ENCODE data around the gene ADAMTSL1. TPM values are rescaled to one million over a fixed set of nuclear protein-coding genes. Genes with fewer than 3 reads are reported as not detected.

Gene ADAMTSL1
- total RNA-seq, 1 experiment from 2014 or later: 1.2 TPM

DNA sequence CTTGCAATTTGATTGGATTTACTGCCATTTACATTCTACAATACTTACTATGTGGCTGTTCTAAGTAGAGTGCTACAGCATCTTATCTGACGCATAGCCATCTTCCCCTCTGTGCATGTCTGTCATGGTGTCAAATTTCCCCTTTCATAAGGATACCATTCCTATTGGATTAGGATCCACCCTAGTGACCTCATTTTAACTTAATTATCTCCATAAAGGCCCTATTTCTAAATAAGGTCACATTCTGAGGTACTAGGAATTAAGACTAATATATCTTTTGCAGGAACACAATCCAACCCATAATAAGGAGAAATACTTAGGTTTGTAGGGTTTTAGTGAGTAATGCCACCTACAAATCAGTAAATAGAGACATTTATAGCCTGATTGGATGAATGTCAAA lies 268.0 kb downstream of the ADAMTSL1 start:
- Mint-ChIP-seq H3K27me3 (ENCODE audit: low read depth) (no peaks in the 10 kb centered on the region), H3K4me1 (peaks cover 9 to 10% of the 10 kb centered on the region in 2 experiments), H3K36me3 (ENCODE audit: insufficient read depth in 1 of 3, low read depth in 3 of 3) (no peaks in the 10 kb centered on the region), H3K27ac (no peak overlapping the region; a peak in 1 of 7 replicates), H3K9me3 (no peaks in the 10 kb centered on the region), H3K4me3 (no peak overlapping the region)
- H3K14ac ChIP-seq (ENCODE audit: insufficient read depth, low read length): no peak overlapping the region
- H2BK15ac ChIP-seq (ENCODE audit: low read depth, low read length): no peak overlapping the region
- H2AK5ac ChIP-seq (ENCODE audit: insufficient read length, low read length): no peak overlapping the region
- no peaks in the 10 kb centered on the region for H3K4me1 ChIP-seq (ENCODE audit: insufficient read depth, low read length)
- no peak overlapping the region for H3K56ac ChIP-seq (ENCODE audit: insufficient read length, low read depth, low read length)
- H4K91ac ChIP-seq (ENCODE audit: insufficient read length, low read depth, low read length): no peak overlapping the region
- no peaks in the 10 kb centered on the region for H3K27me3 ChIP-seq (ENCODE audit: insufficient read depth, low read length)
- TF ChIP-seq CTCF (conservative IDR thresholded peaks at IDR 0.05): no peak
- no peaks in the 10 kb centered on the region for H3K79me2 ChIP-seq (ENCODE audit: insufficient read depth, low read length)
- DNase-seq: no peak
- no peak overlapping the region for H3K23ac ChIP-seq (ENCODE audit: insufficient read length, low read depth, low read length)
- H3K79me1 ChIP-seq (ENCODE audit: insufficient read depth, low read depth, low read length, poor library complexity, severe bottlenecking): no peaks in the 10 kb centered on the region
- no CpG with 5 or more reads among the region's 1 CpG for whole genome bisulfite sequencing (ENCODE audit: extremely low coverage, insufficient read length, low lambda C conversion rate)
- no peak overlapping the region for H3K4ac ChIP-seq (ENCODE audit: low read depth, low read length)
- H2BK5ac ChIP-seq (ENCODE audit: insufficient read length, low read length): no peak overlapping the region
- H3K4me2 ChIP-seq (ENCODE audit: insufficient read depth, insufficient read length, low read length): no peak overlapping the region
- H3K9me3 ChIP-seq (ENCODE audit: control insufficient read depth, low read depth, low read length): no peaks in the 10 kb centered on the region
- H2BK120ac ChIP-seq (ENCODE audit: low read depth, low read length, poor library complexity, severe bottlenecking): no peak overlapping the region
- no peak overlapping the region for H2BK12ac ChIP-seq (ENCODE audit: insufficient read length, low read depth, low read length)
- no peak overlapping the region for H4K5ac ChIP-seq (ENCODE audit: insufficient read length, low read depth, low read length)
- no peak overlapping the region for H3K27ac ChIP-seq (ENCODE audit: insufficient read length, low read depth, low read length)
- no peak overlapping the region for H4K8ac ChIP-seq (replicated peaks; ENCODE audit: insufficient read length, low read depth, low read length)
- no peak overlapping the region for H2AFZ ChIP-seq (ENCODE audit: low read length)
- no peak overlapping the region for H3K18ac ChIP-seq (ENCODE audit: insufficient read length, low read depth, low read length)
- H3K23me2 ChIP-seq (ENCODE audit: insufficient read length, low read depth, low read length, poor library complexity, severe bottlenecking): no peaks in the 10 kb centered on the region
- H3K9ac ChIP-seq (ENCODE audit: extremely low read depth, insufficient read length, low read length): no peak overlapping the region
- H3T11ph ChIP-seq (ENCODE audit: low read length): no peak overlapping the region
- no peak overlapping the region for H2BK20ac ChIP-seq (ENCODE audit: low read depth, low read length, poor library complexity, severe bottlenecking)
- H4K20me1 ChIP-seq (ENCODE audit: control insufficient read depth, insufficient read depth, insufficient read length): no peaks in the 10 kb centered on the region

Measured in H9 (cell line).